T-helper 2 cell (primary cell): Measurements from ENCODE around the gene MARK3.
A peak's percentile ranks its signal among the peaks of the same experiment; 100 is the strongest.

Experiments
- DNase-seq, 5 experiments: peaks; one replicate each; pipeline versions ENCODE4 v3.0.0 to v3.0.0-alpha.2; 2012 to 2022

MARK3 gene

GRCh38 chr14:103528146-103528586 is 143.0 kb downstream of the MARK3 start:
- no peak for DNase-seq

GRCh38 chr14:103528587-103529382 is 143.6 kb downstream of the MARK3 start, which contains the start of gene TRMT61A:
TRMT61A (plus strand) TSS chr14:103529196; CDS start chr14:103529979, 783 bp downstream.
- peak; percentile 57 to 86 (median 68) for DNase-seq

- DNase-seq: peak in 1 of 5 experiments; percentile 16
Measured at GRCh38 chr14:103529383-103530365, 144.5 kb downstream of the MARK3 start.

- DNase-seq: no peak
Measured at GRCh38 chr14:103530390-103530789, 145.2 kb downstream of the MARK3 start.

DNA sequence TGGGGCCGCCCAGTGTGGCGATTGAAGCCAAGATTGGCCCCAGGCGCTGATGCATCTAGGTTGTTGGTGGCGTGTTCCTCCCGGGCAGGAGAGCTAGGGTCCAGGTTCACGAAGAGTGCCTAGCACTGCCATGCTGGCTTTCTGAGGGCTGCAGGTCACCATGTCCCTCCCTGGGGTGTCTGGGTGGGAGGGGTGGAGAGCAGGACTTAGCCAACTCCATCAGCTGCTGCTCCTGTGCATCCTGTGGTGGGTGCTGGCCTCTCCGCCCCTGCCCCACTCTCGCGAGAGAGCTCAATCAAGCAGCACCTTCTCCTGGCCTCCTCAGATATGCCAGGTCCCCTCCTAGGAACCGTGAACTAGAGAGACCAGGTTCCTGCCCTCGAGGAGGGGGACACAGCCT is 145.6 kb downstream of the MARK3 start:
- DNase-seq: no peak

GRCh38 chr14:103531421-103532215 is 146.4 kb downstream of the MARK3 start:
- DNase-seq: no peak

DNA sequence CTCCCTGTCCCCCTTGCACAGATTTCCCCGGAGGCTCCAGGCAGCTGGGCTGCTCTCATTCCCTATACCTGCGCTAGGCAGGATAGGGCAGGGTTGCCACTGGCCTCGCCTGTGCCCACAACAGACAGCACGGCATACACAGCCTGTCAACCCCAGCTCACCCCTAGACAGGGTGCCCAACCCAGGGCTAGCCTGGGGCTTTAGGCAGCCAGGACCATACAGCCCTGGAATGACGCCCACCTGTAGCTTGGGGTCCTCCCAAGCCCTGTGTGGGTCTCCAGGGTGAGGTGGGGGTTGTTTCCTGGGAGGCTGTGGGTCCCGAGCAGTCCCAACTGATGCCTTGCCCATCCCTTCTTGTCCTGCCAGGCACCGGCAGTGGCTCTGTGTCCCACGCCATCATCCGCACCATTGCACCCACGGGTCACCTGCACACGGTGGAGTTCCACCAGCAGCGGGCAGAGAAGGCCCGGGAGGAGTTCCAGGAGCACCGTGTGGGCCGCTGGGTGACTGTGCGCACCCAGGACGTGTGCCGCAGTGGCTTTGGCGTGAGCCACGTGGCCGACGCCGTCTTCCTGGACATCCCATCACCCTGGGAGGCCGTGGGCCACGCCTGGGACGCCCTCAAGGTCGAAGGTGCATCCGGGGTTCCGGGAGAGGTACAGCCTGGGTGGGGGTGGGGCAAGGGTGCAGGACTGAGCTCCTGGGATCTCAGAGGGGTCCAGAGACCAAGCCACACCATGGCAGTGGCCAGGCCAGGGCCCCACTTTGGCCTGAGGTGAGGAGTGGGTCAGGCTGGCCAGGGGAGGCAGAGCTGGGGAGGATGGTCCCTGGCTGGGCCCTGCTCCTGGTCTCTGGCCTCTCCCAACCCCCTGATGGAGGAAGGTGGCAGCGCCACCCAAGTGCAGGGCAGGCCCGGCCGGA is 147.3 kb downstream of the MARK3 start:
- no peak for DNase-seq

DNA sequence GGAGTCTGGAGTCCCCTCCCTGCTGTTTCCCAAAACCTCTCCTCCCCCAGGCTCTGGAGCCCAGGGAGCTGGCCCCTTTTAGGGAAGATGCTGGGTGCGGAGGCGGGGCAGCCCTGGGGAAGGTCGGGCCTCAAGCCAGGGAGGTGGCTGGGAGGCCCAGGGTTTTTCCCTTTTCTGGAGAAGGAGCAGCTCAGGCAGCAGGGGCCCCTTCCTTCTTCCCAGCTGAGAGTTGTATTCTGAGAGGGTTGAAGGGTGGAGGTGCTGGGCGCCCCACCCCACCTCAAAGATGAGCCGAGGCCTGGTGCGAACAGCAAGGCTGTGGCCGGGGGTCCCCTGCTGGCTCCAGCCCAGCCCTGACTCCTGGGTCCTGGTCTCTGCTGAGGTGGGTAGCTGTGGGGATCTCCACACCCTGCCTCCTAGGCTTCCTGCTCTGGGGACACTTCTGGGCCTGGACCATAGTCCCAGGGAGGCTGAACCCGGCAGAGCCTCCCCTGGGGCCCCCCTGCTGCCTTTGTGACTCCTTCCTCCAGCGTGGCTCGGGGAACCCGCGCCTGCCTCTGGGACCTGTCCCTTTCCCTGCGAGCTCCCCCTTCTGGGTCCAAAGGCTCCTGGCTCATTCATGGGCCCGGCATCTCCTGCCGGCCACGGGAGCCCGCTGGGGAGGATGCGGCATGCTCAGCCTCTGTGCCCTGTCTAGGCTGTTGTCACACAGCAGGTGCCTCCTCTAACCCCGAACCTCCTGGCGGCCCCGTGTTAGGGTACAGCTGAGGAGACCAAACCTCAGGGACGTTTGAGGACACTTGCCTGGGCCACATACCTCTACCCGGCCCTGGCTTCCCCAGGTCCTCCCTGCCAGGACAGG is 148.2 kb downstream of the MARK3 start:
- DNase-seq: no peak

GRCh38 chr14:103533999-103534575 is 148.9 kb downstream of the MARK3 start:
- no peak for DNase-seq

- no peak for DNase-seq
Measured at GRCh38 chr14:103534576-103535061, 149.4 kb downstream of the MARK3 start.

DNA sequence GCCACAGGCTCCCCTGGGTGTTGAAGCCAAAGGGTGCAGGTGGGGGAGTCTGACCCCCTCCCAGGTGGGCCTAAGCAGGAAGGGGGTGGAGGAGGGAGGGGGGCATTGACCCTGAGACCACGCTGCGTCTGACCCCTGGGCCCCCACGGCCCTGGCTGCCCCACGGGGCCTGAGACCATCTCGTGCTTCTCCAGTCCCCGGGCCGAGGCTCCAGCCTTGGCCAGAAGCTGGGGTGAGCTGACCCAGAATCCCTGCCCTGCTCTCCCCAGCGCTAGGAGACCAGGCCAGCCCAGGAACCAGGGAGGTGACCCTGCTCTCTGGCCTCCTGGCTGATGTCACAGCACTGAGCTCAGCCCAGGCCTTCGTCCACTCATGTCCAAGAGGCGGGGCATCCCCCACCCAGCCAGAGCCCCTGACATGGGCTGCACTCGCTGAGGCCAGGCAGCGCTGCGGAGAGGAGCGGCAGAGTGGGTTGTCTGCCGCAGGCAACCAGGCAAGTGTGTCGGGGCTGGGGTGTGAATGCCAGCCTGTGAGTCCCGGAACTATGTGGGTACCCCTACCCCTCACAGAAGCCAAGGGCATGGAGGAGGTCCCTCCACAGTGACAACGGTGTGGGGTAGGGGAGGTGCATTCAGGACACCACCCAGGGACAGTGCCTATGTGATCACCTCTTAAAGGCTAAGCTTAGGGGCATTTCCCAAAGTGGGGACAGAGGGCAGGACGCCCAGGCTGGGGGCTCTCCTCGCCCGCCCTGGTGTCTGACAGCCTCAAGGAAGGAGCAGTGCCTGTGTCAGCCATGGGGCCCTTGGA is 150.1 kb downstream of the MARK3 start:
- no peak for DNase-seq

DNA sequence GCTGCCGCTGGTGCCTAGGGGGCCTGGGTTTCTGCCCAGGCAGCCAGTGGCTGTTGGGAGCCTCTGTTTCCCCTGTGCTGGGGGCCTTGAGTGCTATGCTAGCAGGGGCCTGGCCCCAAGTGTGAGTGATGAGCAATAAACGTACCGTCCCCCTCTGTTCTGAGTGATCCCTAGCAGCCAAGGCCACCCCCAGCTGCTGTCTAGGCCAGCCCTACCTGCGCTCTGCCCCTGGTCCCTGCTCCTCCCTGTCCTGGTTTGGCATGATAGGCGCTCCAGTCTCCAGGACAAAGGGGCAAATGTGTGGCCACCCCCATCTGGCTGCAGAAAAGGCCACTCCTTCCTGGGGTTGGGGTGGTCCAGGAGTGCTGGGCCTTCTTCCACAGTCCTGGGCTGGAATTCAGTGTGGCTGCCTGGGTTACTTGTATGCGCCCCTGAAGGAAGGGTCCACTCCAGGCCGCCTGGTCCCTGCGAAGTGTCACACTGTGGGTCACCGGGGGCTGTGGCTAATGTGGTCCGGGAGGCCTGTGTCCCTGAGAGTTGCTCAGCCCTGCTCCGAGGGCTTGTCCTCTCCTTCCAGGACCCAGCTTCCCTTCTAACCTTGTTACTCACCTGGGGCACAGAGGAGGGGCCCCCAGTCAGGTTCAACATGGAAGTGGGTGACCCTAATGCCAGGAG is 150.8 kb downstream of the MARK3 start:
- DNase-seq: no peak

- no peak for DNase-seq
Measured at GRCh38 chr14:103536693-103537092, 151.5 kb downstream of the MARK3 start.

DNA sequence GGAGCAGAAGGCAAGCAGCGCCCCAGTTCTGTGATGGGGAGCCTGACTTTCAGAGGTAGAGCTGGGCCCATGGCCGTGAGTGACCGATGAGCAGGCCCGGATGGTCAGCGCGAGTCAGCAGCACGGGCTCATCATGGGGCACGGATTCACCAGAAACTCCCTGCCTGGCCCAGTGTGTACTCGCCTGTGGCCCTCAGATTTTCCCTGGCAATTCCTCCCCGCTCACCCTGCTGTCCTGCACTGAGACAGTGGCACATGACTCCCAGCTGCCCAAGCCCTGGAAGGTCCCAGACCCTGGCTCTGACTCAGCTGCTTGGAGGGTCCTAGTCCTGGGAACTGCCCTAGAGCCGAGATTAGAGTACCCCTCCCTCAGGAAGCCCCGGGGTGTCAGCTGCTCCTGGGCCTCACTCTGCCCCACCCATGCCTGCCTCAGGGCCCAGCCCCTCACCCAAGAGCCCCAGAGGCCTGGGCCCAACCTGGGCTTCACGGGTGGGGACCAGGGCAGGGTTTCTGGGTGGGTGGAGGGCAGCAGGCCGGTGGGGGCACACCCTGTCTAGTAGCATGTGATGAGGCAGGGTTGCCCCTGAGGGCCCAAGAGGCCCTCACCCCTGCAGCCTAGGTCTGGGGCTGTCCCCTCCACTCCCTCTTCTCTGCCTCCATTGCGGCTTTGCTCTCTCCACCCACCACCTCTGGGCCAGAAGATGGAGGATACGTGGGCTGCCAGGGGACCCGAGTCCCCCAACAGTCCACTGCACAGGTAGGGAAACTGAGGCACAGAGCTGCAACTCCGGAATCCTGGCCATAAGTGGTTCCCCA is 152.2 kb downstream of the MARK3 start:
- DNase-seq: no peak

DNA sequence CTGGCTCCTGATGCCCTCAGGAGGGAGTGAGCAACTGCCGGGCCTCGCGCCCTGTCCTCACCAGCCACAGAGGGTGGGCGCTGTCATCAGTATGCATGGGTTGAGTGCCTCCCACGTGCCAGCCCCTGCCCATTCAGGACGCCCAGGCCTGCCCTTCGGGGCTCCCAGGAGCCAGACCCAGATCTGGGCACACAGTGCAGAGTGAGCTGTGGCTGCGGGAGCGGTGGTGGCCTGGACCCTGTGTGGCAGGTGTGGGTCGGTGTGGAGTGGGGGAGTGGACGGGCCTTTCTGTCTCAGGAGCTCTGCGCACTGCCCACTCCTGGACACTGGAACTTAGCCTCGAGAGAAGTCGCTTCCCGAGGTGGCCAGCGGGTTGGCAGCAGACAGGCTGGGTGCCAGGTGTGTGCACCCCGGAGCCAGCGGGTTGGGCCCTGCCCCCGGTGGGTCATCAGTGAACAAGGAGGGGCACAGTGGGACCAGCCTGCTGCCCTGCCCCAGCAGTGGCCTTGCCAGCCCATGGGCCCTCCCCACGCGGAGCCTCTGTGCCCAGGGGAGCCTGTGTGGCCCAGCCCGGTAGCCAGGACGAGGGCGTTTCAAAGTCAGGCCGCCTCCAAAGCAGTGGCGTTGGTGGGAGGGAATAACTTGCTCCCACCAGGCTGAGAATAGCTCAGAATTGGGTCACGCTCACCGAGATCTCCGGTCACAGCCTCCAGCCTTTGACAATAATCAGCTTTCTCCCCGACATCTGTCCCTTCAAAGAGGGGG is 153.3 kb downstream of the MARK3 start:
- no peak for DNase-seq

- DNase-seq: no peak
Measured at GRCh38 chr14:103539056-103539825, 154.0 kb downstream of the MARK3 start.
